Mesodermal cell (in vitro differentiated cells): ENCODE measurements around the gene BRF1.

Source experiments
- H3K27ac ChIP-seq: 2 replicates; pipeline ENCODE4 v1.7.0; 2013; ENCODE audit warnings: mild to moderate bottlenecking, low read depth, low read length, moderate library complexity; ENCODE audit not compliant: severe bottlenecking
- H3K36me3 ChIP-seq: 2 replicates; pipeline ENCODE4 v1.7.1; 2013; ENCODE audit warnings: mild to moderate bottlenecking, low read length, moderate library complexity; ENCODE audit not compliant: control insufficient read depth, insufficient read depth
- H3K4me1 ChIP-seq: one replicate; pipeline ENCODE4 v1.7.1; 2013; ENCODE audit warnings: mild to moderate bottlenecking, low read length; ENCODE audit not compliant: insufficient read depth, control insufficient read depth, poor library complexity, severe bottlenecking
- H3K4me3 ChIP-seq: 2 replicates; pipeline ENCODE4 v1.7.0; 2013; ENCODE audit warnings: low read length, control low read depth, mild to moderate bottlenecking; ENCODE audit not compliant: insufficient read depth, poor library complexity, severe bottlenecking; ENCODE audit errors: extremely low read depth
- H3K9me3 ChIP-seq: 2 replicates; pipeline ENCODE4 v1.7.1; 2013; ENCODE audit warnings: mild to moderate bottlenecking, low read length, moderate library complexity; ENCODE audit not compliant: control insufficient read depth
- WGBS, 2 experiments: methylation state at CpG; one replicate each; pipeline ENCODE4 v1.1.5; 2013; ENCODE audit warnings: missing lambda C conversion rate in 2 of 2; ENCODE audit not compliant: insufficient coverage in 2 of 2; 5-methylcytosine and 5-hydroxymethylcytosine counted together

Gene BRF1

GRCh38 chr14:105214324-105214915 is 86.4 kb downstream of the BRF1 start:
- Histone ChIP-seq H3K9me3 (no peaks in the 10 kb centered on the region), H3K36me3 (peaks cover 20% of the 10 kb centered on the region), H3K27ac (no peak overlapping the region), H3K4me1 (no peaks in the 10 kb centered on the region), H3K4me3 (no peak overlapping the region)
- 91 to 97% methylated on average over 9 to 11 of the region's 14 CpGs for WGBS, 2 experiments

DNA sequence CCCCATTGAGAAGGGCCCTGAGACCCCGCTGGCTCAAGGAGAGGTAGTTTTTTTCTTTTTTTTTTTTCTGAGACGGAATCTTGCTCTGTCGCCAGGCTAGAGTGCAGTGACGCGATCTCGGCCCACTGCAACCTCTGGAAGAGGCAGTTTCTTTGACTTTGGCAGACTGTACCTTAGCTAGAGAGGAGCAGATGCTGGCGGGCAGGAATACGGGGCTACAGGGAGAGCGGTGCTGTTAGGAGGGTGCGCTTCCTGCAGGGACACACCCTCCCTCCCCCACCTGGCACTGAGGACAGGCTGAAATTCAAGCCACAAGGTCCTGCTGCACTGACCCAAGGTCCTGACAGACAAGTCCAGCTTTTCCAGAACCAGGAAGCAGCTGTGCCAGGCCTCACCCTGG is 87.4 kb downstream of the BRF1 start:
- 94 to 98% methylated on average over 5 to 7 of the region's 10 CpGs for WGBS, 2 experiments
- Histone ChIP-seq H3K27ac (no peak overlapping the region), H3K4me3 (no peak overlapping the region), H3K4me1 (no peaks in the 10 kb centered on the region), H3K36me3 (peaks cover 12% of the 10 kb centered on the region), H3K9me3 (no peaks in the 10 kb centered on the region)

DNA sequence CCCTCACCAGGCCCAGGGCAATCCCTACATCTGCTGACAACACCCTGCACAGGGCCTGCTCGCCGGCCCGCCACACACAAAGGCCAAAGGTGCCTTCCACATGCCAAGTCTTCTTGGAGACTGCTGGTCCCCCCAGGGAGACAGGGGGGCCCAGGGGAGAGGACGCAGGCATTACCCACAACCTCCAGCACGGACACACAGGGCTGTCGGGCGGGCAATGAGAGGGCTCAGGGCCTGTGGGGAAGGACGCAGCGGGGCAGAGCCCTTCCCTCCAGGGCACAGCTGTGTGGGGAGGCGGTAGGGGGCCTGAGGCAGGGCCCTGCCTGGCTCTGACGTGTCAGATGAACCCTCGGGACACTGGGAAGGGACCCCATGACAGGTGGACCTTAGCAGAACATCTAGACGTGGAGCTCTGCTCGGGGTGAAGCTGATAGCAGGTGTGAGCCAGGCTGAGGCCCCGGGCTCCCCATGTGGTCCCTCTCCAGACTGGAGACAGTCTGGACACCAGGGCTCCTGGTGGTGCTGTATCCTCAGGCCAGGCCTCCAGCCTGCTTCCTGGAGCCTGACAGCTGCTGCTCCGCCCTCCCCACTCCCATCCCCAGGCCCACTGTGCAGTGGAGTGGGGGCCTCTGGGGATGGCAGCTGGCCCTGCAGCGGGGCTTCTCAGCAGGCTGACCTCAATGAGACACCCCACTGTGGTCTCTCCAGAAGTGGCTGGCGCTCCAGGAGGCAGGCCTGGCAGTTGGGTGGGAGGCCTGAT is 88.1 kb downstream of the BRF1 start:
- Histone ChIP-seq H3K4me1 (no peaks in the 10 kb centered on the region), H3K27ac (no peak overlapping the region), H3K9me3 (no peaks in the 10 kb centered on the region), H3K4me3 (no peak overlapping the region), H3K36me3 (peaks cover 8% of the 10 kb centered on the region)
- WGBS, 2 experiments = 86 to 90% methylated on average over 15 to 17 of the region's 18 CpGs

- Histone ChIP-seq H3K27ac (no peak overlapping the region), H3K9me3 (no peaks in the 10 kb centered on the region)
- WGBS, 2 experiments = 91 to 92% methylated on average over 9 of the region's 9 CpGs
These were observed 89.1 kb downstream of the BRF1 start for GRCh38 chr14:105211758-105212089.

DNA sequence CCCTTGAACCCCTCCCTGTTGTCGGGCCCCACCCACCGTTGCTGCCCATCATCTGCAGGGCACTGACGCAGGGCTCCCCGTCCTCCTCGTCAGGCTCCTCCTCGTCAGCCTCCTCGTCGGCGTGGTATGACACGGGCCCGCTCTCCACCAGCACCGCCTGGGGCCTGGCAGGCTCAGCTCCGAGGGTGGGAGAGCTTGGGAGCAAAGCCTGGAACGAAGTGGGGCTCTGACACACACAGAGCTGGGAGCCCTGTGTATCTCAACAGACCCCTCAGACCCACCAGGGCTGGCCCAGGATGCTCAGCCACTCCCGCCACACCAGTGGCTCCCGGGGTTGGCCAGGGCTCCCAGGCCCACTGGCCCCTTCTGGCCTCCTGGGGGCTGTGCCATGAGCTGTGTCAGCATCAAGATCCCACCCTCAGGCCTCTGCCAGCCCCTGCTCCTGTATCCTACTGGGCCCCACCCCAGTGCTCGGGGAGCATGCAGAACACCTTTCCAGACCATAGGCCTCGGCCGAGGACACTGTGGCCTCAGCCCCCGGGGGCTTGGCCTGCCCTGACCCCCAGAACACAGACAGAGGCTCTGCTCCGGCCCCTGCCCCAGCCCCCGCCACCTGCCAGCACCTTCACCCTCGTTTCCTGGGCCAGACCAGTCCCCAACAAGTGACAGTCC is 89.6 kb downstream of the BRF1 start:
- Histone ChIP-seq H3K27ac (no peak overlapping the region), H3K4me3 (no peak overlapping the region), H3K36me3 (peaks cover 3% of the 10 kb centered on the region), H3K4me1 (no peaks in the 10 kb centered on the region), H3K9me3 (no peaks in the 10 kb centered on the region)
- 92 to 94% methylated on average over 22 to 23 of the region's 23 CpGs for WGBS, 2 experiments

More at GRCh38 chr14:105211758-105212089, 89.1 kb downstream of the BRF1 start:
- Histone ChIP-seq H3K36me3 (peaks cover 3% of the 10 kb centered on the region), H3K4me1 (no peaks in the 10 kb centered on the region), H3K4me3 (no peak overlapping the region)

DNA sequence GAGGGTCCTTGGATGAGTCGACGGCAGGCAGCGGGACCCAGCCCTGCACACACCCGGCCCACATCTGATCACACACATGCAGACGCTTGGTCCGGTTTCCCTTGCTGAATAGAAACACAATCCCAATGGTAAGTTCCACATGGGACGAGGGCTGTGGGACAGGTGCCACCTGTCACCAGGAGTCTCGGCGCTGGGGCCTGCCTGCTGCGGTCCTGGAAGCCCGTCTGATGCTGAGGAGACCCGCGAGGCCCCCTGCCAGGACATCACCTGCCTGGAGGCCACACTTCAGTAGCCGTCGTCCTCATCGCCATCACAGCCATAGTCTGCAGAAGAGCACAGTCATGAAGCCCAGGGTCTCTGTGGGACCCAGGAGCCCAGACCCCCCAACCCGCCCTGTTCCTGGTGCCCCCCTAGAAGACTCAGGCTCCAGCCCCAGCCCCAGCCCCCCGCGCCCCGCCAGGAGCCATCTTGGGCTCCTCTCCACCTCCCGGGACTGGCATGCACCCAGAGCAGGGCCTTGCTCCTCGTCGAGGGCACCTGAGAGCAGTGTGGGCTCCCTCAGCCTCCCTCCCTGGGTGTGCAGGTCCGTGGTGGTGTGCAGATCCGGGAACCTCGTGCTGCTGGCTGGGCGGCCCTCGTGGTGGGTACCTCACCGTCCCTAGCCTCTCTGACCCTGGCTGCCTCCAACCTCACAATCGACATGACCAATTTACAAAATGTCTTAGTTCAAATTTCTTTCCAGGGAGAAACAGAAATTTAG is 90.4 kb downstream of the BRF1 start:
- Histone ChIP-seq H3K4me1 (no peaks in the 10 kb centered on the region), H3K27ac (no peak overlapping the region), H3K36me3 (peaks cover 3% of the 10 kb centered on the region), H3K4me3 (no peak overlapping the region), H3K9me3 (no peaks in the 10 kb centered on the region)
- 96% methylated on average over 24 to 25 of the region's 30 CpGs for WGBS, 2 experiments

- 97 to 98% methylated on average over 15 of the region's 16 CpGs for WGBS, 2 experiments
- Histone ChIP-seq H3K4me3 (no peak overlapping the region), H3K36me3 (peaks cover 3% of the 10 kb centered on the region), H3K9me3 (no peaks in the 10 kb centered on the region), H3K4me1 (no peaks in the 10 kb centered on the region), H3K27ac (no peak overlapping the region)
These were observed 91.2 kb downstream of the BRF1 start for GRCh38 chr14:105209646-105210045.

GRCh38 chr14:105209091-105209490 is 91.7 kb downstream of the BRF1 start:
- WGBS, 2 experiments = 94 to 98% methylated on average over 7 to 8 of the region's 8 CpGs
- H3K4me1 ChIP-seq = no peaks in the 10 kb centered on the region
- H3K9me3 ChIP-seq = no peaks in the 10 kb centered on the region
- H3K27ac ChIP-seq = no peak overlapping the region
- no peak overlapping the region for H3K4me3 ChIP-seq
- H3K36me3 ChIP-seq = peaks cover 3% of the 10 kb centered on the region

DNA sequence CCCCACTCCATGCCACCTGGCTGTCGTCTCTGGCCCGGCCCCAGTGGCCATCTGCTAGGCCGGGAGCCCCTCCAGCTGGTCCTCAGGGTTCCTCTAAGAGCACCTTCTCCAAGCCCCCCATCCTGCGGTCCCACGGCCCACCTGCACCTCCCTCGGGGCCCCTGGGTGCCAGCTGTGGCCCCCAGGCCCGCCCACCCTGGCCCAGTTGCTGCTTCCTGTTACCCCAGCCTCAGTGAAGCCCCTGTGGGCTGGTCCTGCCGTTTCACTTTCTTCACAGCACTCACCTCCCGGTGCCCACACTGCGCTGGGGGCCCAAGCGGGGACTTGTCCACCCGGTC is 92.1 kb downstream of the BRF1 start:
- Histone ChIP-seq H3K4me3 (no peak overlapping the region), H3K9me3 (no peaks in the 10 kb centered on the region), H3K36me3 (peaks cover 3% of the 10 kb centered on the region), H3K4me1 (no peaks in the 10 kb centered on the region), H3K27ac (no peak overlapping the region)
- WGBS, 2 experiments = 93 to 97% methylated on average over 4 to 12 of the region's 12 CpGs

DNA sequence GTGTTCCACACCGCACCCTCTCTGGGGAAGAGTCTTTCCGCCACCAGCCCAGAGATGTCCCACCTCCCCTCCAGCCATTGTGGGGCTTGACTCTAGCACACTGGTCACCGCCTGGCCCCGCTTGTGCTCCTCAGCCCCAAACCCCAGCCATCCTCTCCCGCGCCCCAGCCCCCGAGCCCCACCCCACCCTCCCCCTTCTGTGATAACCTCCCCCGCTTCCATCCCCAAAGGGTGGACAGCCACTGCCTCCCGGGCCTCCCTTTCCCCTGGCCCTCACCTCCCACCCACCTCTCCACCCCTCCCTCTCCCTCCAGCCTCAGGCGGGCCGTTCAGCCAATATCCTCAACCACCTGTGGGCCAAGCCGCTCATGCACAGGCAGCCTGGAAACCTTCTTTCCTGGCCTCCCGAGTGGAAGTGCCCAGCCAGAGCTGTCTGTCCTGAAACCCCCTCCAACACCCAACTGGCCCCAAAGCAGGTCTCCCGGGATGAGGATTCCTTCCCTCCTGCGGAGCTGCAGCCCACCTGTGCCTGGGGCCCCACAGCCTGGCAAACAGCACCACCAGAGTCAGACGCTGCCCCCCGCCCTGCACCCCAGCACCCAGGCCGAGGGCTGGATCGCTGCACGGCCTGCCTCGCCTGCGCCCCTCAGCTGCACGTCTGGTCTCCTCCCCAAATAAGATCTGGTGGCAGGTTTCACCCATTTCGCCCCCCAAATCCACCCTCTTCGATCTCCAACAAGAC is 92.6 kb downstream of the BRF1 start:
- Histone ChIP-seq H3K4me3 (no peak overlapping the region), H3K36me3 (peaks cover 3% of the 10 kb centered on the region), H3K9me3 (no peaks in the 10 kb centered on the region), H3K4me1 (no peaks in the 10 kb centered on the region), H3K27ac (no peak overlapping the region)
- 86 to 90% methylated on average over 15 to 20 of the region's 25 CpGs for WGBS, 2 experiments
